ENCODE results near the gene LBX1. TPM values are rescaled to one million over a fixed set of nuclear protein-coding genes. Genes with fewer than 3 reads are reported as not detected.

Gene LBX1
- total RNA-seq, 2 experiments from 2014 or later: not detected

GRCh38 chr10:101234333-101234732 lies 5.1 kb upstream of the LBX1 start:
- H3K36me3 ChIP-seq (ENCODE audit: insufficient read depth, low read length): no peaks in the 10 kb centered on the region
- no peak overlapping the region for H3K4me2 ChIP-seq (ENCODE audit: low read length)
- H3K27ac ChIP-seq (ENCODE audit: low read depth, low read length, poor library complexity, severe bottlenecking): no peak overlapping the region
- H3K9me3 ChIP-seq (ENCODE audit: low read length): no peaks in the 10 kb centered on the region
- POLR2A ChIA-PET: no interaction called here
- CTCF ChIA-PET (ENCODE audit: unreplicated experiment): no interaction called here
- H2AFZ ChIP-seq (ENCODE audit: low read length): no peak overlapping the region
- no peak overlapping the region for H3K4me3 ChIP-seq (ENCODE audit: low read depth, low read length, poor library complexity, severe bottlenecking)
- no TSS peak for BruUV-seq (replicated peaks)
- intact Hi-C loops (cut with micrococcal nuclease; ENCODE audit: unreplicated experiment): no loop called here
- TF ChIP-seq CTCF (conservative IDR thresholded peaks at IDR 0.05; ENCODE audit: low read length) (no peak), EZH2phosphoT487 (IDR thresholded peaks at IDR 0.05; ENCODE audit: borderline replicate concordance, low read depth, low read length) (no peak)
- H3K79me2 ChIP-seq (ENCODE audit: insufficient read depth, low read depth, low read length): no peaks in the 10 kb centered on the region
- H3K4me1 ChIP-seq (ENCODE audit: insufficient read depth, low read length, poor library complexity, severe bottlenecking): no peaks in the 10 kb centered on the region
- H3K9me2 ChIP-seq (ENCODE audit: insufficient read depth, low read length): no peaks in the 10 kb centered on the region
- no peak for DNase-seq (ENCODE audit: low spot score)
- no peaks in the 10 kb centered on the region; the same call in 1 of the 2 replicates for H4K20me1 ChIP-seq (ENCODE audit: insufficient read depth, low read length)

DNA sequence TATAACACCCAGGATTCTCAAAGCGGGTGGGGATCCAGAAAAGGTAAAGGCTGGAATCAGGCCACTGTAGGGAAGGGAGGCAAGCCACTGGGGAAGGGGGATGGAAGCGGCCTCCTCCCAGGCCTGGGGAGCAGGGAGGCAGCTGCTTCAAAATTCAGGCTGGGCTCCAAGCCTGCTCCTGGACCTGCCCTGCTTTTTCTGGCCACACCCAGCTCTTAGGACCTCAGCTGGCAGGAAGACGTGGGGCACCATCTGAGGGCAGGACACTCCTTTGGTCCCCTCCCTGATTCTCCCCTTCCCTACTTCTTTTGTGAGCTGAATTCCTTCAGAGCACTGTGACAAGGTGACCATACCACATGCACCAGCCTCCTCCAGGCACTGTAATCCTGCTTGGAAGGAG lies 4.6 kb upstream of the LBX1 start:
- H3K79me2 ChIP-seq (ENCODE audit: insufficient read depth, low read depth, low read length): no peaks in the 10 kb centered on the region
- H3K27ac ChIP-seq (ENCODE audit: low read depth, low read length, poor library complexity, severe bottlenecking): no peak overlapping the region
- H3K36me3 ChIP-seq (ENCODE audit: insufficient read depth, low read length): no peaks in the 10 kb centered on the region
- no peaks in the 10 kb centered on the region for H3K9me2 ChIP-seq (ENCODE audit: insufficient read depth, low read length)
- no peaks in the 10 kb centered on the region for H3K9me3 ChIP-seq (ENCODE audit: low read length)
- BruUV-seq (replicated peaks): no TSS peak
- no peak for DNase-seq (ENCODE audit: low spot score)
- no peak overlapping the region for H3K4me3 ChIP-seq (ENCODE audit: low read depth, low read length, poor library complexity, severe bottlenecking)
- no peaks in the 10 kb centered on the region; the same call in 1 of the 2 replicates for H4K20me1 ChIP-seq (ENCODE audit: insufficient read depth, low read length)
- no peak overlapping the region for H2AFZ ChIP-seq (ENCODE audit: low read length)
- H3K4me1 ChIP-seq (ENCODE audit: insufficient read depth, low read length, poor library complexity, severe bottlenecking): no peaks in the 10 kb centered on the region
- POLR2A ChIA-PET: no interaction called here
- CTCF ChIA-PET (ENCODE audit: unreplicated experiment): no interaction called here
- no peak overlapping the region for H3K4me2 ChIP-seq (ENCODE audit: low read length)
- no peak for TF ChIP-seq CTCF (conservative IDR thresholded peaks at IDR 0.05; ENCODE audit: low read length)
- TF ChIP-seq EZH2phosphoT487 (IDR thresholded peaks at IDR 0.05; ENCODE audit: borderline replicate concordance, low read depth, low read length): no peak
- intact Hi-C loops (cut with micrococcal nuclease; ENCODE audit: unreplicated experiment): no loop called here

DNA sequence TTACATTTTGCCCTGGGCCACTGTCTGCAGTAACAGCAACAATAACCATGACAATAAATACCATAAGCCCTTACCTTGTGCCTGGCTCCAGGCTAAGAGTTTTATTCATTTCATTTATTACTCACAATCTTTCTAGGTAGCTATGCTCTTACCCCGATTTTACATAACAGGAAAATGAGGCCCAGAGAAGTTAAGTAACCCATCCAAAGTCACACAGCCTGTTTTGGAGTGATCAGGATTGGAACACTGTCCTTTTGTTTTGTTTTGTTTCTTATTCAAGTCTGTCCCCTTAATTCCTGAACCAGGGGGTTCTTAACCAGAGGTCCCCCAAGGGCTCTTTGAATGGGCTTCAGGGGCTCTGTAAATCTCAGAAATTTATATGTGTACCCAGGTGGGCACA lies 4.2 kb upstream of the LBX1 start:
- H3K36me3 ChIP-seq (ENCODE audit: insufficient read depth, low read length): no peaks in the 10 kb centered on the region
- H3K79me2 ChIP-seq (ENCODE audit: insufficient read depth, low read depth, low read length): no peaks in the 10 kb centered on the region
- no peaks in the 10 kb centered on the region for H3K4me1 ChIP-seq (ENCODE audit: insufficient read depth, low read length, poor library complexity, severe bottlenecking)
- no peak overlapping the region for H3K27ac ChIP-seq (ENCODE audit: low read depth, low read length, poor library complexity, severe bottlenecking)
- no peaks in the 10 kb centered on the region for H3K9me2 ChIP-seq (ENCODE audit: insufficient read depth, low read length)
- no peaks in the 10 kb centered on the region; the same call in 1 of the 2 replicates for H4K20me1 ChIP-seq (ENCODE audit: insufficient read depth, low read length)
- BruUV-seq (replicated peaks): no TSS peak
- intact Hi-C loops (cut with micrococcal nuclease; ENCODE audit: unreplicated experiment): no loop called here
- no peak overlapping the region for H2AFZ ChIP-seq (ENCODE audit: low read length)
- ChIA-PET CTCF (ENCODE audit: unreplicated experiment) (no interaction called here), POLR2A (no interaction called here)
- TF ChIP-seq CTCF (conservative IDR thresholded peaks at IDR 0.05; ENCODE audit: low read length) (no peak), EZH2phosphoT487 (IDR thresholded peaks at IDR 0.05; ENCODE audit: borderline replicate concordance, low read depth, low read length) (no peak)
- H3K9me3 ChIP-seq (ENCODE audit: low read length): no peaks in the 10 kb centered on the region
- no peak overlapping the region for H3K4me2 ChIP-seq (ENCODE audit: low read length)
- H3K4me3 ChIP-seq (ENCODE audit: low read depth, low read length, poor library complexity, severe bottlenecking): no peak overlapping the region
- no peak for DNase-seq (ENCODE audit: low spot score)

Data from OCI-LY7 (cell line).